ENCODE measurements around the gene NEU2. TPM values are rescaled to one million over a fixed set of nuclear protein-coding genes. Genes with fewer than 3 reads are reported as not detected.

The NEU2 gene
- total and polyA plus RNA-seq, 2 of the 4 experiments (the other 2 are of a cell fraction) = not detected

GRCh38 chr2:232984451-232985207 lies 47.8 kb upstream of the NEU2 start:
- Histone ChIP-seq H3K14ac (replicated peaks; ENCODE audit: low read depth, low read length) (no peak overlapping the region), H3K4me3 (ENCODE audit: insufficient read depth, low read depth, low read length) (no peak overlapping the region), H2AK5ac (ENCODE audit: low read depth, low read length) (no peak overlapping the region), H2AK9ac (replicated peaks; ENCODE audit: low read depth, low read length, poor library complexity) (no peak overlapping the region), H3K18ac (ENCODE audit: low read depth, low read length) (no peak overlapping the region), H2AFZ (replicated peaks; ENCODE audit: low read length, poor library complexity) (no peak overlapping the region), H3K27me3 (ENCODE audit: control insufficient read depth, insufficient read depth, low read length) (peaks cover 5% of the 10 kb centered on the region; the same call in 1 of the 2 replicates), H4K8ac (ENCODE audit: low read depth in 2 of 2, low read length in 2 of 2) (no peak overlapping the region), H3K79me1 (ENCODE audit: low read depth in 1 of 2, low read length in 2 of 2) (no peaks in the 10 kb centered on the region), H3K4ac (ENCODE audit: low read depth, low read length) (no peak overlapping the region), H2BK120ac (ENCODE audit: low read depth, low read length) (no peak overlapping the region), H3K9me1 (ENCODE audit: insufficient read depth, low read length) (peaks cover 6% of the 10 kb centered on the region; the same call in 1 of the 2 replicates), H4K5ac (ENCODE audit: low read depth, low read length) (no peak overlapping the region), H2BK20ac (ENCODE audit: low read depth, low read length) (no peak overlapping the region), H4K91ac (ENCODE audit: insufficient read depth, low read depth, low read length) (no peak overlapping the region), H4K20me1 (ENCODE audit: insufficient read depth, low read length) (no peaks in the 10 kb centered on the region), H3K9me3 (ENCODE audit: control insufficient read depth, insufficient read depth, low read length) (no peaks in the 10 kb centered on the region), H3K23ac (ENCODE audit: low read depth, low read length) (no peak overlapping the region), H2BK5ac (ENCODE audit: low read depth, low read length, poor library complexity, severe bottlenecking) (no peak overlapping the region), H3K9ac (ENCODE audit: low read depth, low read length) (no peak overlapping the region), H3K4me1 (ENCODE audit: control insufficient read depth, insufficient read depth, low read length) (peaks cover 8% of the 10 kb centered on the region), H3K56ac (ENCODE audit: extremely low read depth, insufficient read depth, low read length) (no peak overlapping the region), H3K4me2 (ENCODE audit: low read depth, low read length) (no peak overlapping the region), H2BK15ac (ENCODE audit: low read depth, low read length) (no peak overlapping the region), H3K27ac (ENCODE audit: insufficient read depth, low read length) (no peak overlapping the region), H3K36me3 (ENCODE audit: control insufficient read depth, insufficient read depth, low read length) (no peaks in the 10 kb centered on the region)
- no TSS peak for BruUV-seq (replicated peaks)
- in situ Hi-C loops (cut with MboI; ENCODE audit: low sequenced_read_pairs) = no loop called here
- no CpG with 5 or more reads among the region's 15 CpGs for WGBS, 2 experiments (ENCODE audit: extremely low coverage in 2 of 2, insufficient read length in 1 of 2)
- CTCF ChIA-PET = no interaction called here
- TF ChIP-seq NFE2L2 (IDR thresholded peaks at IDR 0.05; ENCODE audit: low read depth, low read length) (no peak), SMC3 (IDR thresholded peaks at IDR 0.05; ENCODE audit: low read depth, low read length) (no peak), RFX5 (IDR thresholded peaks at IDR 0.05; ENCODE audit: low read depth, low read length) (no peak), POLR2A (IDR thresholded peaks at IDR 0.05; ENCODE audit: low read depth, low read length) (no peak), ELK1 (IDR thresholded peaks at IDR 0.05; ENCODE audit: borderline replicate concordance, low read depth, low read length) (no peak), BHLHE40 (IDR thresholded peaks at IDR 0.05; ENCODE audit: low read depth, low read length) (no peak), USF2 (IDR thresholded peaks at IDR 0.05; ENCODE audit: low read depth, low read length) (no peak), RAD21 (IDR thresholded peaks at IDR 0.05; ENCODE audit: low read length) (no peak), RCOR1 (IDR thresholded peaks at IDR 0.05; ENCODE audit: insufficient replicate concordance, low read length) (no peak), MAFK (IDR thresholded peaks at IDR 0.05; ENCODE audit: low read depth, low read length) (no peak), FOS (IDR thresholded peaks at IDR 0.05; ENCODE audit: low read depth, low read length) (no peak), CHD1 (IDR thresholded peaks at IDR 0.05; ENCODE audit: low read depth, low read length) (no peak), MXI1 (IDR thresholded peaks at IDR 0.05; ENCODE audit: borderline replicate concordance, low read depth, low read length) (no peak), CTCF (conservative IDR thresholded peaks at IDR 0.05; ENCODE audit: low read depth, low read length) (no peak), MAZ (IDR thresholded peaks at IDR 0.05; ENCODE audit: borderline replicate concordance, low read depth, low read length) (no peak)
- ATAC-seq (ENCODE audit: low read depth) = no peak
- POLR2A ChIA-PET (ENCODE audit: unreplicated experiment) = no interaction called here
- dilution Hi-C loops (cut with HindIII; ENCODE audit: low sequenced_read_pairs, unreplicated experiment) = no loop called here
- no peak for DNase-seq
- intact Hi-C loops (cut with micrococcal nuclease) = loop anchor here (5.0 to 10.0 kb wide), 3 partner anchors 43 to 270 kb away; partner anchors contain the start of gene ATG16L1

All from IMR-90 (cell line).